Measurements from ENCODE around the gene NDUFV3.
"Not testable (repeated sequence)": the region's sequence is repeated elsewhere in the genome, so short reads cannot be mapped to it uniquely, and the experiment has no call there.

Gene NDUFV3

GRCh38 chr21:42857216-42857615 lies 35.9 kb upstream of the NDUFV3 start:
- no peak for DNase-seq

- DNase-seq: no peak
Measured at GRCh38 chr21:42858185-42858847, 34.8 kb upstream of the NDUFV3 start.

- DNase-seq: no peak
Measured at GRCh38 chr21:42858957-42859890, 33.9 kb upstream of the NDUFV3 start.

GRCh38 chr21:42859891-42860230 lies 33.2 kb upstream of the NDUFV3 start:
- DNase-seq: no peak

GRCh38 chr21:42860345-42860744 lies 32.8 kb upstream of the NDUFV3 start:
- no peak for DNase-seq

- DNase-seq: no peak
Measured at GRCh38 chr21:42861311-42861847, 31.7 kb upstream of the NDUFV3 start.

GRCh38 chr21:42861848-42862400 lies 31.2 kb upstream of the NDUFV3 start:
- no peak for DNase-seq

- DNase-seq: peak; percentile 74
Measured at GRCh38 chr21:42862774-42863503, 30.2 kb upstream of the NDUFV3 start.

GRCh38 chr21:42863504-42863870 lies 29.6 kb upstream of the NDUFV3 start:
- DNase-seq: no peak

- no peak for DNase-seq
Measured at GRCh38 chr21:42864286-42864685, 28.8 kb upstream of the NDUFV3 start.

- no peak for DNase-seq
Measured at GRCh38 chr21:42864815-42865775, 28.0 kb upstream of the NDUFV3 start.

GRCh38 chr21:42865776-42866160 lies 27.3 kb upstream of the NDUFV3 start:
- DNase-seq: no peak

- no peak for DNase-seq
Measured at GRCh38 chr21:42868196-42868595, 24.9 kb upstream of the NDUFV3 start.

- DNase-seq: no peak
Measured at GRCh38 chr21:42873096-42873495, 20.0 kb upstream of the NDUFV3 start.

GRCh38 chr21:42875811-42876210 lies 17.3 kb upstream of the NDUFV3 start:
- DNase-seq: not testable (repeated sequence)

- no peak for DNase-seq
Measured at GRCh38 chr21:42878678-42878992, 14.5 kb upstream of the NDUFV3 start.

GRCh38 chr21:42878993-42879787 lies 13.9 kb upstream of the NDUFV3 start, which contains the start of gene WDR4:
WDR4 (minus strand) TSS chr21:42879539; CDS start chr21:42879495, 44 bp downstream.
- DNase-seq: peak; percentile 99

- no peak for DNase-seq
Measured at GRCh38 chr21:42880352-42880751, 12.8 kb upstream of the NDUFV3 start.

- no peak for DNase-seq
Measured at GRCh38 chr21:42883921-42884320, 9.2 kb upstream of the NDUFV3 start.

- no peak for DNase-seq
Measured at GRCh38 chr21:42887326-42887725, 5.8 kb upstream of the NDUFV3 start.

- DNase-seq: no peak
Measured at GRCh38 chr21:42892582-42892930, 553 bp upstream of the NDUFV3 start.
